ENCODE measurements around the gene TRIB2. TPM values are rescaled to one million over a fixed set of nuclear protein-coding genes. Genes with fewer than 3 reads are reported as not detected.
A peak's percentile ranks its signal among the peaks of the same experiment; 100 is the strongest.

TRIB2 gene
- total and polyA plus RNA-seq, 9 of the 15 experiments (the other 6 are each of a cell fraction or from before 2014, with no cell fraction given): 9.0 to 39.0 (median 26.3) TPM

DNA sequence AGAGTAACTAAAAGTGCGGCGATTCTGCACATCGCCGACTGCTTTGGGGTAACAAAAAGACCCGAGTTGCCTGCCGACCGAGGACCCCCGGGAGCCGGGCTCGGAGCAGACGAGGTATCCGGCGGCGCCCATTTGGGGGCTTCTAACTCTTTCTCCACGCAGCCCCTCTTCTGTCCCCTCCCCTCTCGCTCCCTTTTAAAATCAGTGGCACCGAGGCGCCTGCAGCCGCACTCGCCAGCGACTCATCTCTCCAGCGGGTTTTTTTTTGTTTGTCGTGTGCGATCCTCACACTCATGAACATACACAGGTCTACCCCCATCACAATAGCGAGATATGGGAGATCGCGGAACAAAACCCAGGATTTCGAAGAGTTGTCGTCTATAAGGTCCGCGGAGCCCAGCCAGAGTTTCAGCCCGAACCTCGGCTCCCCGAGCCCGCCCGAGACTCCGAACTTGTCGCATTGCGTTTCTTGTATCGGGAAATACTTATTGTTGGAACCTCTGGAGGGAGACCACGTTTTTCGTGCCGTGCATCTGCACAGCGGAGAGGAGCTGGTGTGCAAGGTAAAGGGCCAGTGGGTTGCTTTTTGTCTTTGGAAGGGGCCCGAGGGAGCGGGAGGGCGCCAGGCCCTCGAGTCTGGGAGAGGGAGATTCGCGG lies 1.4 kb downstream of the TRIB2 start (continued):
- TF ChIP-seq NR4A1 (CRISPR knock-in tag; IDR thresholded peaks at IDR 0.05) (no peak), NR4A1 (tag; IDR thresholded peaks at IDR 0.05) (no peak), LEF1 (IDR thresholded peaks at IDR 0.05) (no peak), RFX1 (IDR thresholded peaks at IDR 0.05) (no peak), CC2D1A (IDR thresholded peaks at IDR 0.05) (peak; percentile 67; the same call in 1 of the 2 replicates), RFX5 (IDR thresholded peaks at IDR 0.05; ENCODE audit: low read depth, low read length) (no peak)
- TF ChIP-seq, protein P1, sequence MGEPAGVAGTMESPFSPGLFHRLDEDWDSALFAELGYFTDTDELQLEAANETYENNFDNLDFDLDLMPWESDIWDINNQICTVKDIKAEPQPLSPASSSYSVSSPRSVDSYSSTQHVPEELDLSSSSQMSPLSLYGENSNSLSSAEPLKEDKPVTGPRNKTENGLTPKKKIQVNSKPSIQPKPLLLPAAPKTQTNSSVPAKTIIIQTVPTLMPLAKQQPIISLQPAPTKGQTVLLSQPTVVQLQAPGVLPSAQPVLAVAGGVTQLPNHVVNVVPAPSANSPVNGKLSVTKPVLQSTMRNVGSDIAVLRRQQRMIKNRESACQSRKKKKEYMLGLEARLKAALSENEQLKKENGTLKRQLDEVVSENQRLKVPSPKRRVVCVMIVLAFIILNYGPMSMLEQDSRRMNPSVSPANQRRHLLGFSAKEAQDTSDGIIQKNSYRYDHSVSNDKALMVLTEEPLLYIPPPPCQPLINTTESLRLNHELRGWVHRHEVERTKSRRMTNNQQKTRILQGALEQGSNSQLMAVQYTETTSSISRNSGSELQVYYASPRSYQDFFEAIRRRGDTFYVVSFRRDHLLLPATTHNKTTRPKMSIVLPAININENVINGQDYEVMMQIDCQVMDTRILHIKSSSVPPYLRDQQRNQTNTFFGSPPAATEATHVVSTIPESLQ (CRISPR knock-in tag; IDR thresholded peaks at IDR 0.05): no peak
- TF ChIP-seq, protein P2, sequence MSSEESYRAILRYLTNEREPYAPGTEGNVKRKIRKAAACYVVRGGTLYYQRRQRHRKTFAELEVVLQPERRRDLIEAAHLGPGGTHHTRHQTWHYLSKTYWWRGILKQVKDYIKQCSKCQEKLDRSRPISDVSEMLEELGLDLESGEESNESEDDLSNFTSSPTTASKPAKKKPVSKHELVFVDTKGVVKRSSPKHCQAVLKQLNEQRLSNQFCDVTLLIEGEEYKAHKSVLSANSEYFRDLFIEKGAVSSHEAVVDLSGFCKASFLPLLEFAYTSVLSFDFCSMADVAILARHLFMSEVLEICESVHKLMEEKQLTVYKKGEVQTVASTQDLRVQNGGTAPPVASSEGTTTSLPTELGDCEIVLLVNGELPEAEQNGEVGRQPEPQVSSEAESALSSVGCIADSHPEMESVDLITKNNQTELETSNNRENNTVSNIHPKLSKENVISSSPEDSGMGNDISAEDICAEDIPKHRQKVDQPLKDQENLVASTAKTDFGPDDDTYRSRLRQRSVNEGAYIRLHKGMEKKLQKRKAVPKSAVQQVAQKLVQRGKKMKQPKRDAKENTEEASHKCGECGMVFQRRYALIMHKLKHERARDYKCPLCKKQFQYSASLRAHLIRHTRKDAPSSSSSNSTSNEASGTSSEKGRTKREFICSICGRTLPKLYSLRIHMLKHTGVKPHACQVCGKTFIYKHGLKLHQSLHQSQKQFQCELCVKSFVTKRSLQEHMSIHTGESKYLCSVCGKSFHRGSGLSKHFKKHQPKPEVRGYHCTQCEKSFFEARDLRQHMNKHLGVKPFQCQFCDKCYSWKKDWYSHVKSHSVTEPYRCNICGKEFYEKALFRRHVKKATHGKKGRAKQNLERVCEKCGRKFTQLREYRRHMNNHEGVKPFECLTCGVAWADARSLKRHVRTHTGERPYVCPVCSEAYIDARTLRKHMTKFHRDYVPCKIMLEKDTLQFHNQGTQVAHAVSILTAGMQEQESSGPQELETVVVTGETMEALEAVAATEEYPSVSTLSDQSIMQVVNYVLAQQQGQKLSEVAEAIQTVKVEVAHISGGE (CRISPR knock-in tag; IDR thresholded peaks at IDR 0.05): no peak
- TF ChIP-seq, protein P3, sequence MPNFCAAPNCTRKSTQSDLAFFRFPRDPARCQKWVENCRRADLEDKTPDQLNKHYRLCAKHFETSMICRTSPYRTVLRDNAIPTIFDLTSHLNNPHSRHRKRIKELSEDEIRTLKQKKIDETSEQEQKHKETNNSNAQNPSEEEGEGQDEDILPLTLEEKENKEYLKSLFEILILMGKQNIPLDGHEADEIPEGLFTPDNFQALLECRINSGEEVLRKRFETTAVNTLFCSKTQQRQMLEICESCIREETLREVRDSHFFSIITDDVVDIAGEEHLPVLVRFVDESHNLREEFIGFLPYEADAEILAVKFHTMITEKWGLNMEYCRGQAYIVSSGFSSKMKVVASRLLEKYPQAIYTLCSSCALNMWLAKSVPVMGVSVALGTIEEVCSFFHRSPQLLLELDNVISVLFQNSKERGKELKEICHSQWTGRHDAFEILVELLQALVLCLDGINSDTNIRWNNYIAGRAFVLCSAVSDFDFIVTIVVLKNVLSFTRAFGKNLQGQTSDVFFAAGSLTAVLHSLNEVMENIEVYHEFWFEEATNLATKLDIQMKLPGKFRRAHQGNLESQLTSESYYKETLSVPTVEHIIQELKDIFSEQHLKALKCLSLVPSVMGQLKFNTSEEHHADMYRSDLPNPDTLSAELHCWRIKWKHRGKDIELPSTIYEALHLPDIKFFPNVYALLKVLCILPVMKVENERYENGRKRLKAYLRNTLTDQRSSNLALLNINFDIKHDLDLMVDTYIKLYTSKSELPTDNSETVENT (CRISPR knock-in tag; IDR thresholded peaks at IDR 0.05): no peak
